Measurements from ENCODE around the gene SAXO1.
A peak's percentile ranks its signal among the peaks of the same experiment; 100 is the strongest.
"Not testable (repeated sequence)": the region's sequence is repeated elsewhere in the genome, so short reads cannot be mapped to it uniquely, and the experiment has no call there.

Gene SAXO1

GRCh38 chr9:19033015-19033414, at the start of gene SAXO1:
Gene SAXO1 (minus strand): TSS chr9:19033209. CDS start chr9:19032908, 301 bp downstream.
- no peak for DNase-seq (ENCODE audit: insufficient read length, low spot score)
- no peak for FAIRE-seq

DNA sequence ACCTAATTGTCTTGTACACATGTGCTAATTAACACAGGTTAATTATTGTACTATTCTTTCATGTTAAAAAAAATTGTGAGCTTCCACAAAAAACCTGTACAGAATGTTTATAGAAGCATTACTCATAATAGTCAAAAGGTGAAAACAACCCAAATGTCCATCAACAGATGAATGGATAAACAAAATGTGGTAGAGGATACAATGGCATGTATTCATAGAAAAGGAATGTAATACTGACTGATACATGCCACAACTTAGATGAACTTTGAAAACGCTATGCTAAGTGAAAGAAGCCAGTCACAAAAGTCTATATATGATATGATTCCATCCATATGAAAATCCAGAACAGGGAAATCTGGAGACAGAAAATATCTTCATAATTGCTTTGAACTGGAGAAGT, 41.8 kb upstream of the SAXO1 start:
- FAIRE-seq (no peak), DNase-seq (ENCODE audit: insufficient read length, low spot score) (no peak)

DNA sequence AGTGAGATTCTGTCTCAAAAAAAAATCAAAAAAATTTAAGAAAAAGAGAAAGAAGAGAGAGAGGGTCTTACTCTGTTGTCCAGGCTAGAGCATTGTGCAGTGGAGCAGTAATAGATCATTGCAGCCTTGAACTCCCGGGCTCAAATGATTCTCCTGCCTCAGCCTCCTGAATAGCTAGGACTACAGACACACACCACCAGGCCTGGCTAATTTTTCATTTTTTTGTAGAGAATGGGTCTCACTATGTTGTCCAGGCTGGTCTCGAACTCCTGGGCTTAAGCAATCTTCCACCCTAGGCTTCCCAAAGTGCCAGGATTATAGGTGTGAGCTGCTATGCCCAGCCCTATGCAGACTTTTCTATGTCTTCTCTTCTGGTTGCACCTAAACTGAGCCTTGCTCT, 41.2 kb upstream of the SAXO1 start:
- DNase-seq (ENCODE audit: insufficient read length, low spot score), result no peak
- FAIRE-seq, result no peak

GRCh38 chr9:19057033-19057432, 24.0 kb upstream of the SAXO1 start:
- no peak for DNase-seq (ENCODE audit: insufficient read length, low spot score)
- FAIRE-seq, result no peak

DNA sequence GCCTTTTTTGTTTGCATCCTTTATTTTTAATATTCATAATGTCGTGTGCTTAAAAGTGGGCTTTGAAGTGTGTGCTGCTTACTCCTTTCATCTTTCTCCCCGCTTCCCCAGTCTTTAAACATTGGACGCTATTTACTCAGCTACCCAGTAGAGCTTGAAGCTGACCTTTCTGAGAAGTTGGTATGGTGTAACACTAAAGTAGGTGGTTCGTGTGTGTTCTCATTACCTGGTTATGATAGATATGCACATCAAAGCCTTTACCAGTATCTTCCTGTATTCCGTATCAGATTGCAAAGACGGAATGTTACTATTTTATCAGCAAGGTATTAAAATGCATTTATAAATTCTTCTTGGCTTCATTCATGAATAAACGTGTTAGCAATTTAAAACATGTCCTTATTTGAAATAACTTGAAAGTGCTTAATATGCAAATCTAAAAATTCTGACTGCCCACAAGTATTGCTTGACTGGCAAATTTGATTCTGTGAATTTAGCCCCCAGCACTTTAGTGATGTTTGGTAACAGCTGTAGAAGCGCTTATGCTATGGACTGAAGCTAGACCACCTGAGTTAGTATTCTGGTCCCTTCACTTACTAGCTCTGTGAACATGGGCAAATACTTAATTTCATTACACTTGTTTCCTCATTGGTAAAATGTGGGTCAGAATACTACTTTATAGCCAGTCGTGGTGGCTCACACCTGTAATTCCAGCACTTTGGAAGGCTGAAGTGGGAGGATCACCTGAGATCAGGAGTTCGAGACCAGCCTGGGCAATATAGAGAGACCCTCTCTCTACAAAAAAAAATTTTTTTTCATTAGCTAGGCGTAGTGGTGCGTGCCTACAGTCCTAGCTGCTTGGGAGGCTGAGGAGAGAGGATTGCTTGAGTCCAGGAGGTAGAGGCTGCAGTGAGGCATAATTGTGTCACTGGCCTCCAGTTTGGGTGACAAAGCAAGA, 17.9 kb upstream of the SAXO1 start:
- DNase-seq (ENCODE audit: insufficient read length, low spot score) (no peak), FAIRE-seq (no peak)

- no peak for FAIRE-seq
- no peak for DNase-seq (ENCODE audit: insufficient read length, low spot score)
These were observed 17.1 kb upstream of the SAXO1 start for GRCh38 chr9:19049917-19050636.

- DNase-seq (ENCODE audit: insufficient read length, low spot score), result peak; percentile 83
- peak; percentile 4 for FAIRE-seq
These were observed 16.2 kb upstream of the SAXO1 start, which contains the start of gene RRAGA for GRCh38 chr9:19048966-19049916. Gene RRAGA (plus strand): TSS chr9:19049427. CDS start chr9:19049660, 233 bp downstream.

- FAIRE-seq (no peak), DNase-seq (ENCODE audit: insufficient read length, low spot score) (no peak)
These were observed 3.6 kb upstream of the SAXO1 start for GRCh38 chr9:19036611-19037010.

- no peak for DNase-seq (ENCODE audit: insufficient read length, low spot score)
- FAIRE-seq, result no peak
These were observed 603 bp downstream of the SAXO1 start for GRCh38 chr9:19032406-19032805.

GRCh38 chr9:19030899-19031298, 2.1 kb downstream of the SAXO1 start:
- FAIRE-seq, result no peak

GRCh38 chr9:19028835-19029451, 4.1 kb downstream of the SAXO1 start:
- peak; percentile 72 for DNase-seq (ENCODE audit: insufficient read length, low spot score)
- FAIRE-seq, result no peak

More at GRCh38 chr9:19030899-19031298, 2.1 kb downstream of the SAXO1 start:
- DNase-seq (ENCODE audit: insufficient read length, low spot score), result no peak

DNA sequence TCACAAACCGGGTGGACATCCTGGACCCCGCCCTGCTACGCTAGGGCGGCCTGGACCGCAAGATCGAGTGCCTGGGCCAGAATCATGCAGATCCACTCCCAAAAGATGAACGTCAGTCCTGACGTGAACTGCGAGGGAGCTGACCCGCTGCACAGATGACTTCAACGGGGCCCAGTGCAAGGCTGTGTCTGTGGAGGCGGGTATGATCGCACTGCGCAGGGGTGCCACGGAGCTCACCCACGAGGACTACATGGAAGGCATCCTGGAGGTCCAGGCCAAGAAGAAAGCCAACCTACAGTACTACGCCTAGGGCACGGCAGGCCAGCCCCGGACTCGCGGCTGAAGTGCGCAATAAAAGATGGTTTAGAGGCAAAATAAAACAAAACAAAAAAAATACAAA, 5.2 kb downstream of the SAXO1 start:
- DNase-seq (ENCODE audit: insufficient read length, low spot score) (no peak), FAIRE-seq (no peak)

- no peak for DNase-seq (ENCODE audit: insufficient read length, low spot score)
- FAIRE-seq, result no peak
These were observed 6.6 kb downstream of the SAXO1 start for GRCh38 chr9:19026375-19026774.

DNA sequence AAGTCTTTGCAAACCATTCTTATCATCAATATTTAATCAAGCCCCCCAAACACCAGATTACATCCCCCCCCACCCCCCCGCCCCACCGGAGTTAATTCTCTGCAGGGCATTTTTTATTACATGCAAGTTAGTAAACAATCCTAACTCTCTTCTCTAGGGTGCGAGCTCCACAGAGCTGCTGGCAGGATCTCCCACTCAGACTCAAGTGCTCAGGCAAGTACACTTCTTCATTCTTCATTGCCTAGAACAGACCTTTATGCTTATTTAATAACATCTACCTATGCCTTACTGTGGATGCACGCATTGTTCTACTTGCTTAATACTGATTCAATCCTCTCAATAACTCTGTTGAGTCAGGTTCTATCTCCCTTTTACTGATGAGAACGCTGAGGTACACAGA, 9.9 kb downstream of the SAXO1 start:
- DNase-seq (ENCODE audit: insufficient read length, low spot score) (no peak), FAIRE-seq (no peak)

DNA sequence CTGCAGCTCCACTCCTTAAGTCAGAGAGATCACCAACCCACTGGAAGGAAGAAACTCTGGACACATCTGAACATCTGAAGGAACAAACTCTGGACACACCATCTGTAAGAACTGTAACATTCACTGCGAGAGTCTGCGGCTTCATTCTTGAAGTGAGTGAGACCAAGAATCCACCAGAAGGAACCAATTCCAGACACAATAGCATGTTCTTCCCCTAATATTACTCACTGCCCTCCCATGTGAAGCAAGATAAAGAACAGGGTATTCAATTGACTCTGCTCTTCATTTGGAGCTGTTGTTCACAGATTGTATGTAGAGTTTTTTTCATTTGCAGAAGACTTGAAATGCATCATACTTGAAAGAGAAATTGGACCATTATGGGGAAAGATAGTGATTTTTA, 10.8 kb downstream of the SAXO1 start:
- DNase-seq (ENCODE audit: insufficient read length, low spot score) (no peak), FAIRE-seq (no peak)

GRCh38 chr9:19021649-19022048, 11.4 kb downstream of the SAXO1 start:
- not testable (repeated sequence) for DNase-seq (ENCODE audit: insufficient read length, low spot score); FAIRE-seq

- FAIRE-seq, result no peak
- DNase-seq (ENCODE audit: insufficient read length, low spot score), result no peak
These were observed 12.0 kb downstream of the SAXO1 start for GRCh38 chr9:19020886-19021455.

- DNase-seq (ENCODE audit: insufficient read length, low spot score) (no peak), FAIRE-seq (no peak)
These were observed 14.8 kb downstream of the SAXO1 start for GRCh38 chr9:19018201-19018600.

DNA sequence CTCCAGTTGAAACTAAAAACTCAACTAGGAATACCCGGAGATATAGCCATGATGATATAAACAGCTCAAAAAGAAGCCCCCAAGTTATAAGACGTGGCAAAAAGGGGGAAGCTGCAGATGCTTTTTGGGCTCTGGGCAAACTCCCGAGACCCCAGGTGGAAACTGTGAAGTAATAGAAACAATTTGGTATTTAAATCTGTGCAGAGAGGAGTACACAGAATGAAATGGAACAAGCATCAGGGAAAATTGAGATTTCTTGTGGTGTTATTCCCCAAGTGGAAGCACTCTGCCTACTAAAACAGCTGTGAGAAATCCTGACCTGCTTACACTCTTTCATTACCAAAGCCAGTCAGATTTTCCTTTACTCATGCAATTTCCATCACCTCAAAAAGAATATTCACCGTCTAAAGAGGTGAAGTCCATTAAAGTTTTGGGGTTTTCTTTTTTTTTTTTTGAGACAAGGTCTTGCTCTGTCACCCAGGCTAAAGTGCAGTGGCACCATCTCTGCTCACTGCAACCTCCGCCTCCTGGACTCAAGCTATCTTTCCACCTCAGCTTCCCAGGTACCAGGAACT, 23.5 kb downstream of the SAXO1 start:
- FAIRE-seq (no peak), DNase-seq (ENCODE audit: insufficient read length, low spot score) (no peak)

Measured in HTR-8/SVneo (cell line).